ENCODE data around the gene TRIAP1. TPM values are rescaled to one million over a fixed set of nuclear protein-coding genes. Genes with fewer than 3 reads are reported as not detected.
"Not testable (repeated sequence)": the region's sequence is repeated elsewhere in the genome, so short reads cannot be mapped to it uniquely, and the experiment has no call there.

Gene TRIAP1
- total RNA-seq, 4 donors from 2014 or later = 2.4 to 17.0 (median 7.0) TPM

- Histone ChIP-seq H3K4me1 (no peaks in the 10 kb centered on the region), H3K36me3 (peaks cover 0 to 90% (median 0%) of the 10 kb centered on the region in 3 donors), H3K9me3 (no peaks in the 10 kb centered on the region), H3K27me3 (no peaks in the 10 kb centered on the region), H3K27ac (no peak overlapping the region), H3K4me3 (no peak overlapping the region)
- WGBS, 2 donors = 89 to 95% methylated on average over 7 of the region's 7 CpGs
- no peak for DNase-seq (ENCODE audit: low spot score in 2 of 2)
- TF ChIP-seq, protein P1, sequence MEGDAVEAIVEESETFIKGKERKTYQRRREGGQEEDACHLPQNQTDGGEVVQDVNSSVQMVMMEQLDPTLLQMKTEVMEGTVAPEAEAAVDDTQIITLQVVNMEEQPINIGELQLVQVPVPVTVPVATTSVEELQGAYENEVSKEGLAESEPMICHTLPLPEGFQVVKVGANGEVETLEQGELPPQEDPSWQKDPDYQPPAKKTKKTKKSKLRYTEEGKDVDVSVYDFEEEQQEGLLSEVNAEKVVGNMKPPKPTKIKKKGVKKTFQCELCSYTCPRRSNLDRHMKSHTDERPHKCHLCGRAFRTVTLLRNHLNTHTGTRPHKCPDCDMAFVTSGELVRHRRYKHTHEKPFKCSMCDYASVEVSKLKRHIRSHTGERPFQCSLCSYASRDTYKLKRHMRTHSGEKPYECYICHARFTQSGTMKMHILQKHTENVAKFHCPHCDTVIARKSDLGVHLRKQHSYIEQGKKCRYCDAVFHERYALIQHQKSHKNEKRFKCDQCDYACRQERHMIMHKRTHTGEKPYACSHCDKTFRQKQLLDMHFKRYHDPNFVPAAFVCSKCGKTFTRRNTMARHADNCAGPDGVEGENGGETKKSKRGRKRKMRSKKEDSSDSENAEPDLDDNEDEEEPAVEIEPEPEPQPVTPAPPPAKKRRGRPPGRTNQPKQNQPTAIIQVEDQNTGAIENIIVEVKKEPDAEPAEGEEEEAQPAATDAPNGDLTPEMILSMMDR (IDR thresholded peaks at IDR 0.05) = no peak
- TF ChIP-seq EP300 (IDR thresholded peaks at IDR 0.05) = no peak
- no peak for TF ChIP-seq POLR2A (IDR thresholded peaks at IDR 0.05)
These were observed 9.1 kb upstream of the TRIAP1 start for GRCh38 chr12:120455302-120455701.

DNA sequence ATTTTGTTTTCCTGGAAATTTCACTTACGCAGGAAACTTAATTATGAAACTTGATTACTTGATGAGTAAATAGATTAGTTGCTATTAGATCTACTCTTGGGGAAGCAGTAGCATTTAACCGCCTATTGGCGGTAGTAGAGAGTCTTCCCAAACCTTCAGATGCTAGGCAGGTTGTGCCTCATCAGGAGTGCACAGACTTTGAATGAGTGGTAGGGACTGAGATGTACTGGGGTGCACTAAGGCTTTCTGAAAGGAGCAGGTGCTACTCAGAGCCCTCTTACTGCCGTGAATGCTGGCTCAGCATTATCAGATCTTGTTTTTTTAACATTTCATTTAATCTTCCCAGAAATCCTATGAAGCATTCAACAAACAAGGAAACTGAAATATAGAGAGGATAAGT, 7.8 kb upstream of the TRIAP1 start:
- H3K27ac ChIP-seq = no peak overlapping the region
- no peak overlapping the region for H3K4me3 ChIP-seq
- no peaks in the 10 kb centered on the region for H3K27me3 ChIP-seq
- H3K4me1 ChIP-seq = peaks cover 0 to 6% (median 0%) of the 10 kb centered on the region in 4 donors
- TF ChIP-seq, protein P1 (IDR thresholded peaks at IDR 0.05) = peak in 4 of 5 experiments; percentile 29 to 61 (median 44)
- no peak for TF ChIP-seq POLR2A (IDR thresholded peaks at IDR 0.05)
- DNase-seq (ENCODE audit: low spot score in 2 of 2) = no peak
- no peaks in the 10 kb centered on the region for H3K9me3 ChIP-seq
- peaks cover 0 to 90% (median 0%) of the 10 kb centered on the region in 3 donors for H3K36me3 ChIP-seq
- 60 to 68% methylated on average over 4 of the region's 4 CpGs for WGBS, 2 donors

DNA sequence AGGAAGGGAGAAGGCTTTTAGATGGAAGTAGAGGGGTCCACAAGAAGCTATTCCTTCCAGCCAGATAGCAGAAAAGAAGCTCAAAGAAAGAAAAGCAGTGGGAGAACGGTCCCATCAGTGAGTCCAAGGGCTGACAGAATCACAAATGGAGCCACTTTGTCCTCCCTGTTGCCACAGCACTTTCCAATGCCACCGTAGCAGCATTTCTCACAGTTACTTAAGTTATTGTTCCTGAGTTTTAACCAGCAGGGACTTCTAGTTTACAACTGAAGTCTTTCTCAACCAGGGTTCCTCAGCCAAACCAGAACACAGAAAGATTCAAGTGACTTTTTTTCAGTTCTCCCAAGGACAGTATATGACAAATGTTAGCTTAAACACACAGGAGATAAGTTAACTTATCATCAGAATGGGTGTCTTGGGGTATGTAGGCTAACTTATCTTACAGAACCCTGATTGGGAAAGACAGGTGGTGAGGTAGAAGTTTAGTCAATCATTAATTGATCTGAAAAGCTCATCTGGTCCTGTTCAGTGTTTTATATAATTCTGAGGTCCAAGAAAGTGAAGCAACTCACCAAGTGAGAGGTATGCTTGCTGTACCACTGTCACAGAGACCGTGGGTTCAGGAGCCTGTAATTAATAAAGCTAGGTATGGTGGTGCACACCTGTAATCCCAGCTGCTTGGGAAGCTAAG, 7.0 kb upstream of the TRIAP1 start:
- TF ChIP-seq EP300 (IDR thresholded peaks at IDR 0.05) = no peak
- Histone ChIP-seq H3K27me3 (no peaks in the 10 kb centered on the region), H3K4me1 (peaks cover 0 to 12% (median 0%) of the 10 kb centered on the region in 4 donors), H3K36me3 (peaks cover 0 to 82% (median 0%) of the 10 kb centered on the region in 3 donors), H3K9me3 (no peaks in the 10 kb centered on the region), H3K27ac (no peak overlapping the region), H3K4me3 (no peak overlapping the region)
- DNase-seq (ENCODE audit: low spot score in 2 of 2) = no peak
- WGBS, 2 donors = 90 to 95% methylated on average over 3 of the region's 3 CpGs

GRCh38 chr12:120452524-120452923, 6.3 kb upstream of the TRIAP1 start:
- not testable (repeated sequence) for H3K9me3 ChIP-seq; H3K27ac ChIP-seq; H3K4me3 ChIP-seq; H3K27me3 ChIP-seq; DNase-seq (ENCODE audit: low spot score in 2 of 2)
- 85 to 95% methylated on average over 5 of the region's 5 CpGs for WGBS, 2 donors
- Histone ChIP-seq H3K36me3 (peaks cover 0 to 76% (median 0%) of the 10 kb centered on the region in 3 donors), H3K4me1 (peaks cover 0 to 19% (median 2%) of the 10 kb centered on the region in 4 donors)

DNA sequence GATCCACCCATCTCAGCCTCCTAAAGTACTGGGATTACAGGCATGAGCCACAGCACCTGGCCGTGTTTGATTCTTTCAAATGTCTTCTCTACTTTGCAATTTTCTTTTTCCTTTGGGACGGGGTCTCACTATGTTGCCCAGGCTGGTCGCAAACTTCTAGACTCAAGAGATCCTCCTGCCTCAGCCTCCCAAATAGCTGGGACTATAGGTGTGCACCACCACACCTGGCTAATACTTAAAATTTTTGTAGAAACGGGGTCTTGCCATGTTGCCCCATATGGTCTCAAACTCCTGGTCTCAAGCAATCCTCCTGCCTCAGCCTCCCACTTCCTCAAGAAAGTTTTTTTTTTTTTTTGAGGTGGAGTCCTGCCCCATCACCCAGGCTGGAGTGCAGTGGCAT, 1.8 kb upstream of the TRIAP1 start:
- no peak overlapping the region for H3K27ac ChIP-seq
- no peak overlapping the region for H3K4me3 ChIP-seq
- H3K36me3 ChIP-seq = peaks cover 0 to 56% (median 0%) of the 10 kb centered on the region in 3 donors
- no peaks in the 10 kb centered on the region for H3K27me3 ChIP-seq
- H3K4me1 ChIP-seq = peaks cover 0 to 44% (median 13%) of the 10 kb centered on the region in 4 donors
- WGBS, 2 donors = 93 to 97% methylated on average over 4 of the region's 4 CpGs
- no peaks in the 10 kb centered on the region for H3K9me3 ChIP-seq
- no peak for DNase-seq (ENCODE audit: low spot score in 2 of 2)
- TF ChIP-seq EP300 (IDR thresholded peaks at IDR 0.05) = no peak
- TF ChIP-seq POLR2A (IDR thresholded peaks at IDR 0.05) = no peak
- TF ChIP-seq, protein P1 (IDR thresholded peaks at IDR 0.05) = no peak

DNA sequence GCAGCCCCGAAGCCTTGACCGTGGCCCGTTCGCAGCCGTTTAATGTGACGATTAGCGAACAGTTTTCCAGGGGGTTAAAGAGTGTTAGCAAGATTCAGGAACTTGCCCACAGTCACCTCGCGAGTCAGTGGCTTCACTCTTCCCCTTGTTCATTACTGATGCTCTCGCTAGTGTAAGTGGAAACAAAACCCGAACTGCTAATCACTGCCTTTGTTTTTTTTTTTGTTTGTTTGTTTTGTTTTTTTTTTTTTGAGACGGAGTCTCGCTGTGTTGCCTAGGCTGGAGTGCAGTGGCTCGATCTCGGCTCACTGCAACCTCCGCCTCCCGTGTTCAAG, 627 bp upstream of the TRIAP1 start:
- Histone ChIP-seq H3K4me1 (peaks cover 0 to 44% (median 13%) of the 10 kb centered on the region in 4 donors), H3K27ac (peak overlapping the region; percentile 60 to 94 (median 82)), H3K36me3 (peaks cover 0 to 56% (median 3%) of the 10 kb centered on the region in 3 donors), H3K4me3 (peak overlapping the region; percentile 70 to 99 (median 92))
- not testable (repeated sequence) for DNase-seq (ENCODE audit: low spot score in 2 of 2); H3K27me3 ChIP-seq; H3K9me3 ChIP-seq
- 4 to 13% methylated on average over 13 to 17 of the region's 17 CpGs for WGBS, 2 donors
